GM11168 (cell line): ENCODE measurements around the gene CRTAC1.

ENCODE experiments used
- in situ Hi-C: fragments of 300-500 bp; cut with MboI; formaldehyde crosslinking; loops from one replicate; pipeline ENCODE4 v1.12.0; 2022; ENCODE audit warnings: low sequenced_read_pairs; ENCODE audit not compliant: unreplicated experiment

The CRTAC1 gene

DNA sequence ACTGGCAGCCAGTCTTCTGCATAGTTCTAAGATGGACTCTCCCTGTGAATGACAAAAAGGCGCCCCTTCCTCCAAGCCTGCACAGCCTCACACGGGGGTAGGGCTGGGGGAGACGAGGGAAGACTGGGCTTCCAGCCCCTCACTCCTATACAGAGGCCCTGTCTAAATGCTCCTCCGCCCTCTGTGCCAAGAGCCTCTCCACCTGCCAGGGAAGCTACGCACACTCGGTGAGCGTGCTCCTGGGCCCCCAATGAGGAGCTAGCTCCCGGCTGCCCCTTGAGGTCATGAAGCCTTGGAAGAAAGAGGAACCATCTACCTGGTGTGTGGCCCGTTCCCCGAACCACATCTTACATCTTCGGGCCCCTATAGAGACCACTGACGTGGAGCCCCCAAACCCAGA, 54.8 kb downstream of the CRTAC1 start:
- in situ Hi-C loops: no loop called here

DNA sequence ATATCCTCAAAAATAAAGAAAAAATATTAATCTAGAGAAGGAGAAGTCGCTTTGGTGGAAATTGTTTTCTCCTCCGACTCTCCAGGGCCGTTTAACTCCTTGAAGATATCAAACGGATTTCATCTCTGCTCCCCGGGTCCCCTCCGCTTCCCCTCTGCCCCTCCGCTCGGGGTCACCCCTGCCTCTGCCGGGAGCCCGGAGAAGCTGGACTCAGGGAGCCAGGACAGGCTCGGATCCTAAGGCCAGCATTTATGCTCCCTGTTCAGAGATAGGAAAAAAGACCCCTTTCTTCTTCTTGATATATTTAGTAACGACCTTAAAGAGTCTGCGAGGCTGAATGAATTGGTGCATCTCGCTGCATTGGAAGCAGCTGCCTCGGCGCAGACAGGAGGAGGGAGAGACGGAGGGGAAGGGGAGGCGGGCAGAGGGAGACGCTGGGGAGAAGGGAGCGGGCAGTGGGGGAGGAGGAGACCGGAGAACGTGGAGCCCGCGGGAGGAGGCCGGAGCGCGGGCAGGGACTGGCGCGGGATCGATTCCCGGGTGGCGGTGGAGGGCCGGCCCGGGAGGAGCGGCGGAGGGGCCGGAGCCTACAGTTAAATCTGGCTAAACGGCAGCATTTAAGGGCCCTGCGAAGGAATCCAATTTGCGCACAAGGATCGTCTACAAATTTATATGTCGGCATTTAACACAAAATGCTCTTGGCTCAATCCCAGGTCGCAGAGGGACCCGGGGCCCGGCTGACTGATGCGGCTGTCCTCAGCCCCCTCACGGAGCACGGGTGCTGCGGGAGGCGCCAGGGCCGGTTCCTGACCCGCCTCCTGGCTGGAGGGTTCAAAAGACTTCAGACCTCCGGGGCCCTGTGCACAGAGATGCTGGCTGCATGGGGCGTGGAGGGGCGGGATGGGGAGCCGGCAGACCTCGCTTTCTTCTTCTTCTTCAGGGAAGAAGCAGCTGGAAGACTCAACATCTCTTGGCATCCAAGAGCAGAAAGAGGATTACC, 55.6 kb downstream of the CRTAC1 start:
- in situ Hi-C loops: no loop called here

GRCh38 chr10:97974100-97974499, 56.3 kb downstream of the CRTAC1 start:
- in situ Hi-C loops: no loop called here

DNA sequence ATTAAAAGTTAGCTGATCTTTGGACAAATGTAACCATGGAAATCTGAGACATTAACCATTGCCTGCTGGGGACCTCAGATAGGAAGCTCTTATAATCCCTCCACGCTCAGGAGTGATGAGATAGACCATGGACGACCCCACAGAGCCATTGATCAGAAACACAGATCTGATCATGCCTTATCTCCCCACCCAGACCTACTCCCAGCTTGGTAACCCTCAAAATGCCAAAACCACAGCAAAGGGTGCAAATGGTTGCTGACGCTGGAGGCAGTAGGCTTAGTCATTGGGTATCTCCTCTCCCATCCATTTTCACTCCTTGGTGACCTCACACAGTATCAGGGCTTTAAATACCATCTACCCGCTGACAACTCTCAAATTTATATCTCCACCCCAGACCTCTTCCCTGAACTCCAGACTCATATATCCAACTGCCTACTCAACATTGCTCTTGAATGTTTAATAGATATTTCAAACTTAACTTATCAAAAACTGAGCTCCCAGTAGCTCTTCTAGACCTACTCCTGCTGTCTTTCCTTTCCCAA, 60.8 kb downstream of the CRTAC1 start:
- in situ Hi-C loops: no loop called here

DNA sequence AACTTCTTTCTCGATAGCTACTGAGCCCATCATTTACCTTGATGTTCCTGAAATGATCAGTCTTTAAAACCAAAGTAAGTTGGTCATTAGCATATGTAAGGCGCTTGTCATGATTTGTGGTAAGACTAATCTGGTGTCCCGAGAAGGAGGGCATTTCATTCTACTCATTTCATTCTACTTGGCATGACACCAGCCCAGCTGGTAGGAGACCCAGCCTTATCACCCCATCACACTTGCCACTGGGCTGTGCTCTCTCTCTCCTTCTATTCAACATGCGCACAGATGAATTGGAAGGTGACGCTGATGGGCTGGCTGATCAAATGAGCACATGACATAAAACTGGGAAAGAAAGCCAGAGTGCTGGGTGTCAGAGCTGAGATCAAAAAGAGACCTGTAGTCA, 65.7 kb downstream of the CRTAC1 start:
- in situ Hi-C loops: no loop called here

GRCh38 chr10:97961945-97962344, 68.5 kb downstream of the CRTAC1 start:
- in situ Hi-C loops: no loop called here

DNA sequence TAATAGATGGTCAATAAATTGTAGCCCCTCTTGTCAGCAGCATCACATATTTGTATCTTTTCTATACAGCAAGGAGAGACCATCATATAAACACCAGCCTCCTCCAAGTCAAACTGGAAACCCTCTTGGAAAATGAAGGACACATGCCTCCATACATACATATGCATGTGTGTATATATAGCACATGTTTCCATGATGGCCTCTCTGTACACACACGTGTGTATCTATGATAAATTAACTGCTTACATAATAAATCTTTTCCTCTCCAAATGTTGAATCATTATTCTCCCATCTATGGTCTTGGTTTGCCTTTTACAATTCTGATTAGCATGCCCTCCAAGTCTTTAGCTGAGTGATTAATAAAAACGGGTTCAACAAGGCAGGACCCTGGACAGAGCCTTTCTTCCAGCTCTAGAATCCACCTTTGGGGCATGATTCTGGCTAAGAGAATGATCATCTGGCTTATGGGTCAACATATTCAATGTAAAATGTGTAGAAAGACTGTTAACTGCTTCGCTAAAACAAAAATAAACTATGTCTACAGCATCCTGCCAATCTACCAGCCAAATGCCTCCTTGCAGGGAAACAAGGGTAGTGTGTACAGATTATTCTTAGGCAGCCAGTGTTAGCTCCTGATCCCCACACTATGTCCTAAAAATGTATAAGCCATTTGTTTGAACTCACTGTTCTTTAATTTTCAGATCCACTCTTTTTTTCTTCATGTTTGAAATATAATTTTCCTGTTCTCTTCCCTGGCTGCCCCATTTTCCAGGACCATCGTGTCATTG, 70.0 kb downstream of the CRTAC1 start:
- in situ Hi-C loops: no loop called here

DNA sequence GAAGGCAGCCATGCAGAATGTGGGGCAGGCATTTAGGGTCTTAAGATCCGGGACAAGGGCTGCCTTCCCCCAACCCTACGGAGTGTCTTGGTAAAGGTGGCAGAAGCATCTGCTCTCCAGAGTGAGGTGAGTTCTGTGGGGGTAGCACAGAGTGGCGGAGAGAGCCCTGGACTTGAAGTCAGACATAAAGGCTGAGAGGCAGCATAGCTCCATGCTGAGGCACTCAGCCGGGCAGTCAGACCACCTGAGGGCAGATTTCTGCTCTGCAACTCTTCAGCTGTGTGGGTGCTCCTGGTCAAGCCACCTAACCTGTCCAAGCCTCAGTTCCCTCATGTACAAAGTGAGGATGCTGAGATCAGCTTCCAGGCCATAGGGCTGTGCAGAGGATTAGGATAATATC, 81.0 kb downstream of the CRTAC1 start:
- in situ Hi-C loops: no loop called here

GRCh38 chr10:97948822-97949221, 81.6 kb downstream of the CRTAC1 start:
- in situ Hi-C loops: no loop called here

DNA sequence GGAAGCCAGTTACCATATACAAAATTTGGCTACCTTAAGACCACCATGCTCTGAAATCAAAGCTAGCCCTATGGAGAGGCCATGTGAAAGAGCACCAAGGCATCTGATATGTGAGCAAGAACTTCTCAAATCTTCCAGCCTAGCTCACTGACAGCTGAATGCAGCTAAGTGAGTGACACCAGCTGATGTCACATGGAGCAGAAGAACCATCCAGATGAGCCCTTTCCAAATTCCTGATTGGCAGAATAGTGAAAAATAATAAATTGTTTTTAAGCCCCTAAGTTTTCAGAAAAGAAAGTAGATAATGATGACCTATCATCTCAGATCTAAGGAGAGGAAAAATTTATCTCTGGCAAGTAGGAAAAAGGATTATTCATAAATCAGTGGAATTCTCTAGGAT, 85.6 kb downstream of the CRTAC1 start:
- in situ Hi-C loops: no loop called here

DNA sequence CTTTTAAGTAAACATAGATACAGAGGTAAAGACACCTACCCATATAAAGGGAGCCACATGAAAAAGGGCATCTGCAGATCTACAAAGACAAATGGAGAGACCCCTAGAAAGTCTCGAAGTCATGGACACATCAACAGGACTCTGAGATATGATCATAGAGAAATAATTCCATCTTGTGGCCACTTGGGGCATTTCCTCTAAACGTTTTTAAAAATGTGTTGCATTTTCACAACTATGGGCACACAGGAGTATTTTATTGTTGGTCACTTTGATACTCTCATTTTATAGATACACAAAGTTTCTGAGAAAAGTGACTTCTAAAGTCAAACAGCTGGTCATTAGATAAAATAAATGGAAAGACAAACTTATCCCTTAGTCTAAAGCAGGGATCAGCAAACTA, 87.1 kb downstream of the CRTAC1 start:
- in situ Hi-C loops: no loop called here

- in situ Hi-C loops: no loop called here
Measured at GRCh38 chr10:97940534-97940933, 89.9 kb downstream of the CRTAC1 start.

DNA sequence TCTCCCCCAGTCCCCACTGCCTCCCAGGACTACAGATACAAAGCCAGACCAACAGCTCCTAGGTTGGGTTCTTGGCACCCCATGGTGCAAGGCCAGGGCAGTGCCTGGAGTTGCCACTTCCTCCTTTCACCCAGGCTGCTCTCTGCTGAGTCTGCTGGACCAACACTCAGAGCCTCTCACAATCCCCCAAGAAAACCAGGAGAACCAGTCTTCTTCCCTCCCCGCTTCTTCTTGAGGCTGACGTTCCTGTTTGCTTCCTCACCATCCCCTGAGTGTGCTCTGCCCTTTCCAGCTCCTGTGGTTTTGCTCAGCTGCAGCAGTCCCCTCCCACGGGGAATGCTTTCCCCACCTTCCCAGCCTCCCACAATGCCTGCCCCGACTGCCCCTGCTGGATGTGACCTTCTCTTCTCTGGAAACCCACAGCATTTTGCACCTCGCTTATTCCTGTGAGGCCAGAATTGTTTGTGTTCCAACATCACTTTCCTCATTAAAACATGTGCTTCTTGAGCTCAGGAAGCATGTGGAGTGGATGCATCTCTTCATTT, 90.9 kb downstream of the CRTAC1 start:
- in situ Hi-C loops: loop anchor here (10.0 kb wide), 1 partner anchor 105 kb away; no protein-coding TSS in a partner anchor

DNA sequence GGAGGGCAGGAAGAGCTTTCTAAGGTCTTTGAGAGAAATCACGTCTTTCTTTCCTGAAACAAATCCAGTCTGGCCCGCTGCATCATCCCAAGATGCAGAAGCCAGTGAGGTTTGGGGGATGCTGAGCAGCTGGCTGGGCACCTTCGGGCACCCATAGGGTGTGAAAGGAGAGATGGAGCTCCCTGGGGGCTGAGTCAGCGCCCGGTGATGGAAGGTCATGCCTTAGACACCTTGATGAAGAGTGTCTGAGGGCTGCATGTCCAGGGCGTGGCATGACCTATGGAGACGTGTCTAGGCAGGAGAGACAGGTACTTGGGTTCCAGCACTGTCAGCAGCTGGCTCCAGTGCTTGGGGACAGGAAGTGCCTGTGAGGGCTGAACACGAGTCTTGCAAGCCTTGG, 92.5 kb downstream of the CRTAC1 start:
- in situ Hi-C loops: loop anchor here (10.0 kb wide), 1 partner anchor 107 kb away; no protein-coding TSS in a partner anchor

DNA sequence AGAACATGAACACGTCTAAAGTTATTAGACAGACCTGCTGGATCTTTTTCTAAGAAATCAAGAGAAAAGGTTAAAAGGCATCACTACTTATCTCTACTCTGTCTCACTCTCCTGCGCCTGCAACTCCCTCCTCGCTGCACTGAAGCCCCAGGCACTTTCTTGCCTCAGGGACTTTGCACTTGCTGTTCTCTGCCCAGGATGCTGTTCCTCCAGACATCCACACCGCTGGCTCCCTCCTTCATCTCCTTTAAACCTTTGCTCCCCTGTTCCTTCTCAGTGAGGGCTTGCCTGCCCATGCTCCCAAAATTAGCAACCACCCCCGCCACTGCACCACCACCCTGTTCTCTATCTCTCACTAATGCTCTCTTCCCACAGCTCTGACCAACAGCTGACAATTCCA, 93.4 kb downstream of the CRTAC1 start:
- in situ Hi-C loops: loop anchor here (10.0 kb wide), 1 partner anchor 108 kb away; no protein-coding TSS in a partner anchor

GRCh38 chr10:97936126-97936525, 94.3 kb downstream of the CRTAC1 start:
- in situ Hi-C loops: loop anchor here (10.0 kb wide), 1 partner anchor 109 kb away; no protein-coding TSS in a partner anchor

GRCh38 chr10:97932932-97933530, 97.4 kb downstream of the CRTAC1 start:
- in situ Hi-C loops: loop anchor here (10.0 kb wide), 1 partner anchor 112 kb away; no protein-coding TSS in a partner anchor

GRCh38 chr10:97931041-97931440, 99.4 kb downstream of the CRTAC1 start:
- in situ Hi-C loops: loop anchor here (10.0 kb wide), 1 partner anchor 114 kb away; no protein-coding TSS in a partner anchor

DNA sequence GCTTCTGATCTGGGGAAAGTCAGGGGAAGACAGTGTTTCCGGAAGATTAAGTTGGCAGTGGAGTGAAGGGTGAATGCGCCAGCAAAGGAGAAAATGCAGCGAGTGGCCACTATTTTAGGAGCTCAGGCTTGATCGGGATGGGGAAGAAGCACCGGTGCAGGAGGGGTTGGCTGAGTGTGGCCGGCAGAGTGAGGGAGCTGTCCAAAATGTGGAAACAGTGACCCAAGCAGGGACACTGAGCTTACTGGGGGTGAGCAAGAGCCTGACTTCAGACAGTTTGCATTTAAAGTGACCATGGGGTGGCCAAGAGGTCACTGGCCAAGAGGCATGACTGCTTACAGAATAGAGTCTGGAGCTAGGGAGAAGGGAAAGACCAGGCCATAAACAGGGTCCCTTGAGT, 101.5 kb downstream of the CRTAC1 start:
- in situ Hi-C loops: no loop called here

- in situ Hi-C loops: no loop called here
Measured at GRCh38 chr10:97927622-97928021, 102.8 kb downstream of the CRTAC1 start.
